ENCODE measurements around the gene DDIAS.
"Not testable (repeated sequence)": the region's sequence is repeated elsewhere in the genome, so short reads cannot be mapped to it uniquely, and the experiment has no call there.

The DDIAS gene

GRCh38 chr11:82927264-82927880 lies 25.8 kb downstream of the DDIAS start:
- Mint-ChIP-seq H3K9me3 (ENCODE audit: low read depth) (no peaks in the 10 kb centered on the region), H3K27me3 (no peaks in the 10 kb centered on the region), H3K4me1 (ENCODE audit: low read depth) (peaks cover 60% of the 10 kb centered on the region), H3K27ac (peak overlapping the region; percentile 28), H3K36me3 (peaks cover 17% of the 10 kb centered on the region), H3K4me3 (no peak overlapping the region)

DNA sequence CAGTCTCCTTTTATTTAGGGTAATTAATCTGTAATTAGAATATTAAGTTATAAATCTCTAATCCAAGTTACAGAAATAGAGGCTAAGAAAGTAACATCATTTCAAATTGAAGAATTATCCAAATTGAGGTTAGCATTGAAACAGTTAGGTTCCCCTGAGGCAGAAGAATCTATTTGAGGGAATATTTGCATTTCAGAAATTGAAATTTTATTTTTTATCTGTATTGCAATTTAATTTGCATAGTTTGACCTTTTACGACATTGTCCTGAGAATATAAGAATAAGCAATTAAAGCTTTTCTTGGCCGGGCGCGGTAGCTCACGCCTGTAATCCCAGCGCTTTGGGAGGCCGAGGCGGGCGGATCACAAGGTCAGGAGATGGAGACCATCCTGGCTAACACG lies 27.6 kb downstream of the DDIAS start:
- no peaks in the 10 kb centered on the region for H3K9me3 Mint-ChIP-seq (ENCODE audit: low read depth)
- H3K27me3 Mint-ChIP-seq: no peaks in the 10 kb centered on the region
- no peak overlapping the region for H3K27ac Mint-ChIP-seq
- no peak overlapping the region for H3K4me3 Mint-ChIP-seq
- H3K36me3 Mint-ChIP-seq: peaks cover 24% of the 10 kb centered on the region
- H3K4me1 Mint-ChIP-seq (ENCODE audit: low read depth): peaks cover 56% of the 10 kb centered on the region

DNA sequence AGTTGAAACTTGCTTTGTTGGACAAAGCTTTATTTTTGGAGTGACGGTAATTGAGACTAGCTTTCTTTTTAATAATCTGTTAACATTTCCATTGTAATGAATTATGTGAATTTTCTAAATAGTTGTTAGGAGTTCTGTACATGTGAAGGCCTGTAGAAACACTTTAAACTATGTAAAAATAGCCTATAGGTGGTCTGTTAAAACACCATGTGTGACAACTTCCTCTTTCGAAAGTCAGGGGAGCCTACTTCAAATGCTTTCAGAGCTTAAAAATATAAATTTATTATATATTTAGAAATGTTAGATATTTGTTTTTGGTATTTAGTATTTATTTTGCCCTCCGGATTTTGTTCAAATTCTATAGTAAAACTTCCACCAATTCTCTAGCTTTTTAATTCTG lies 28.7 kb downstream of the DDIAS start:
- Mint-ChIP-seq H3K36me3 (peaks cover 27% of the 10 kb centered on the region), H3K9me3 (ENCODE audit: low read depth) (no peaks in the 10 kb centered on the region), H3K27me3 (no peaks in the 10 kb centered on the region), H3K27ac (no peak overlapping the region), H3K4me3 (no peak overlapping the region), H3K4me1 (ENCODE audit: low read depth) (peaks cover 54% of the 10 kb centered on the region)

- peaks cover 54% of the 10 kb centered on the region for H3K4me1 Mint-ChIP-seq (ENCODE audit: low read depth)
- H3K27me3 Mint-ChIP-seq: no peaks in the 10 kb centered on the region
- H3K4me3 Mint-ChIP-seq: no peak overlapping the region
- no peaks in the 10 kb centered on the region for H3K9me3 Mint-ChIP-seq (ENCODE audit: low read depth)
- peaks cover 29% of the 10 kb centered on the region for H3K36me3 Mint-ChIP-seq
- H3K27ac Mint-ChIP-seq: no peak overlapping the region
These were observed 29.2 kb downstream of the DDIAS start for GRCh38 chr11:82930734-82931133.

- peaks cover 46% of the 10 kb centered on the region for H3K4me1 Mint-ChIP-seq (ENCODE audit: low read depth)
These were observed 31.0 kb downstream of the DDIAS start for GRCh38 chr11:82932564-82932963.

GRCh38 chr11:82936261-82936660 lies 34.7 kb downstream of the DDIAS start:
- Mint-ChIP-seq H3K27me3 (no peaks in the 10 kb centered on the region), H3K27ac (no peak overlapping the region), H3K4me3 (no peak overlapping the region), H3K36me3 (peaks cover 38% of the 10 kb centered on the region), H3K4me1 (ENCODE audit: low read depth) (peaks cover 27% of the 10 kb centered on the region), H3K9me3 (ENCODE audit: low read depth) (peaks cover 7% of the 10 kb centered on the region)

More at GRCh38 chr11:82932564-82932963, 31.0 kb downstream of the DDIAS start:
- peak overlapping the region; percentile 28 for H3K27ac Mint-ChIP-seq
- H3K9me3 Mint-ChIP-seq (ENCODE audit: low read depth): no peaks in the 10 kb centered on the region
- H3K36me3 Mint-ChIP-seq: peaks cover 33% of the 10 kb centered on the region
- no peak overlapping the region for H3K4me3 Mint-ChIP-seq
- H3K27me3 Mint-ChIP-seq: no peaks in the 10 kb centered on the region

DNA sequence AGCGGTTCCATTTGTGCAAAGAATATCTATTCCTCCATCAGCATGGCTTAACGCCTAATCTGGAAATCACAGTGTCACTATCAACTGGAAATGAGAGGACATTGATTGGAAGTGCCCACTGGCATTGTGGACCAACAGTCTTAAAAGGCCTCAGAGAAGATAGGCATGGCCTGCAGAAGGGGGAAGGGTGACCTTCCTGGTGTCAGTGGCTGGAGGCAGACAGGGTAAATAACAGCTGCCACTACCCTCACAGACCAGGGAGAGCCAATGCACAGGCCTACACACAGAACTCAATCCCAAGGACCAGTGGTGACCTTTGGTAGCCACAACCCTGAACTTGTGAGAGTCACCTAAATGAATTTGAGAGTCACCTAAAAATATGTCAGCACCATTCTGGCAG lies 36.0 kb downstream of the DDIAS start:
- H3K9me3 Mint-ChIP-seq (ENCODE audit: low read depth): peaks cover 13% of the 10 kb centered on the region
- H3K27me3 Mint-ChIP-seq: no peaks in the 10 kb centered on the region
- H3K27ac Mint-ChIP-seq: no peak overlapping the region
- H3K4me1 Mint-ChIP-seq (ENCODE audit: low read depth): peaks cover 19% of the 10 kb centered on the region
- peaks cover 38% of the 10 kb centered on the region for H3K36me3 Mint-ChIP-seq
- H3K4me3 Mint-ChIP-seq: no peak overlapping the region

DNA sequence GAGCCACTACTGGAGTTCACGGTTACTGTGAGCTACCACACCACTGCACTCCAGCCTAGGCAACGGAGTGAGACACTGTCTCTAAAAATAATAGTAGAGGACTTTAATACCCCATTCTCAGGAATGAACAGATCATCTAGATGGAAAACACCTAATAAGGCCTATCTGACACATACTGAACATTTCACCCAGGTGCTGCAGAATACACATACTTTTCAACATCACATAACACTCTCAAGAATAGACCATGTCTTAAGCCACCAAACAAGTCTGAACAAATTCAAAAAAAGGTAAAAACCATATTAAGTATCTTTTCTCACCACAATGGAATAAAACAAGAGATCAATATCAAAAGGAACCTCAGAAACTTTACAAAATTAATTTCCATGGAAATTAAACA lies 37.9 kb downstream of the DDIAS start:
- peaks cover 31% of the 10 kb centered on the region for H3K36me3 Mint-ChIP-seq
- no peaks in the 10 kb centered on the region for H3K27me3 Mint-ChIP-seq
- peaks cover 13% of the 10 kb centered on the region for H3K9me3 Mint-ChIP-seq (ENCODE audit: low read depth)
- no peak overlapping the region for H3K27ac Mint-ChIP-seq
- peaks cover 12% of the 10 kb centered on the region for H3K4me1 Mint-ChIP-seq (ENCODE audit: low read depth)
- H3K4me3 Mint-ChIP-seq: no peak overlapping the region

DNA sequence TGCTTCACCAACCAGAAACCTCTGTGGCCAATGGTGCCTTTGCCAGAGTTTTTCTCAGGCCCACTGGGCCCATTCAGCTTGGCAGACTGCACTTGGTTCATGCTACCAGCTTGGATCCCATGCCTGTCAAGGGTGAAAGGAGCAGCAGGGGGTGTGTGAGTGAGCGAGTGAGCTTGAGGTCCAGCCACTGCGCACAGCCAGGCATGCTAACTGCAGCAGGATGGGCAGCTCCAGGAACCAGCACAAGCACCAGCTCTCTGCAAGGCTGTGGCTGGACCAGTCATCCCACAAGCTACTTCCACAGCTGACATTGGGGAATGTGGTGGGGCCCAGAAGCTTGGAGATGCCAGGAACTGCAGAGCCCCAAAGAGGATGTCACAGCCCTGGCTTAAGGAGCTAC lies 40.8 kb downstream of the DDIAS start:
- H3K27ac Mint-ChIP-seq: no peak overlapping the region
- peaks cover 13% of the 10 kb centered on the region for H3K9me3 Mint-ChIP-seq (ENCODE audit: low read depth)
- peaks cover 23% of the 10 kb centered on the region for H3K36me3 Mint-ChIP-seq
- H3K4me1 Mint-ChIP-seq (ENCODE audit: low read depth): peaks cover 13% of the 10 kb centered on the region
- H3K4me3 Mint-ChIP-seq: no peak overlapping the region
- H3K27me3 Mint-ChIP-seq: no peaks in the 10 kb centered on the region

GRCh38 chr11:82943430-82943829 lies 41.9 kb downstream of the DDIAS start:
- H3K27me3 Mint-ChIP-seq, H3K27ac Mint-ChIP-seq, H3K4me3 Mint-ChIP-seq: not testable (repeated sequence)
- H3K4me1 Mint-ChIP-seq (ENCODE audit: low read depth): peaks cover 16% of the 10 kb centered on the region
- H3K36me3 Mint-ChIP-seq: peaks cover 23% of the 10 kb centered on the region
- H3K9me3 Mint-ChIP-seq (ENCODE audit: low read depth): peaks cover 13% of the 10 kb centered on the region

DNA sequence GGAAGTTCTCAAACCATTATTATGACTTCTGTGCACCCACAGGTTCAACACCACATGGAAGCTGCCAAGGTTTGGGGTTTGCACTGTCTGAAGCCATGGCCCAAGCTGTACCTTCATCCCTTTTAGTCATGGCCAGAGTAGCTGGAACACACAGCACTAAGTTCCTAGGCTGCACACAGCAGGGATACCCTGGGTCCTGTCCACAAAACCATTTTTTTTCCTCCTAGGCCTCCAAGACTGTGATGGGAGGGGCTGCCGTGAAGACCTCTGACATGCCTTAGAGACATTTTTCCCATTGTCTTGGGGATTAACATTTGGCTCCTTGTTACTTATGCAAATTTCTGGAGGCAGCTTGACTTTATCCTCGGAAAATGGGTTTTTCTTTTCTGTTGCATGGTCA lies 42.7 kb downstream of the DDIAS start:
- Mint-ChIP-seq H3K4me3 (no peak overlapping the region), H3K9me3 (ENCODE audit: low read depth) (peaks cover 19% of the 10 kb centered on the region), H3K4me1 (ENCODE audit: low read depth) (peaks cover 16% of the 10 kb centered on the region), H3K27me3 (no peaks in the 10 kb centered on the region), H3K27ac (no peak overlapping the region), H3K36me3 (peaks cover 24% of the 10 kb centered on the region)

DNA sequence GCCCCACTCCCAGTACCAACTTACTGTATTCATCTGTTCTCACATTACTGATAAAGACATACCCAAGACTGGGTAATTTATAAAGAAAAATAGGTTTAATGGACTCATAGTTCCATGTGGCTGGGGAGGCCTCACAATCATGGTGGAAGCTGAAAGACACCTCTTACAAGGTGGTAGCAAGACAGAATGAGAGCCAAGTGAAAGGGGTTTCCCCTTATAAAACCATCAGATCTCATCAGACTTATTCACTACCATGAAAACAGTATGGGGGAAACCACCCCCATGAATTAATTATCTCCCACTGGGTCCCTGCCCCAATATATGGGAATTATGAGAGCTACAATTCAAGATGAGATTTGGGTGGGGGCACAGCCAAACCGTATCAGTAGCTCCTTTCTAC lies 43.5 kb downstream of the DDIAS start:
- peaks cover 23% of the 10 kb centered on the region for H3K9me3 Mint-ChIP-seq (ENCODE audit: low read depth)
- peaks cover 13% of the 10 kb centered on the region for H3K4me1 Mint-ChIP-seq (ENCODE audit: low read depth)
- H3K27me3 Mint-ChIP-seq, H3K4me3 Mint-ChIP-seq: not testable (repeated sequence)
- peak overlapping the region; percentile 18 for H3K27ac Mint-ChIP-seq
- H3K36me3 Mint-ChIP-seq: peaks cover 27% of the 10 kb centered on the region

GRCh38 chr11:82945682-82946081 lies 44.1 kb downstream of the DDIAS start:
- H3K36me3 Mint-ChIP-seq: peaks cover 26% of the 10 kb centered on the region
- no peaks in the 10 kb centered on the region for H3K27me3 Mint-ChIP-seq
- H3K9me3 Mint-ChIP-seq (ENCODE audit: low read depth): peaks cover 22% of the 10 kb centered on the region
- H3K4me1 Mint-ChIP-seq (ENCODE audit: low read depth): peaks cover 11% of the 10 kb centered on the region
- no peak overlapping the region for H3K4me3 Mint-ChIP-seq
- no peak overlapping the region for H3K27ac Mint-ChIP-seq

- Mint-ChIP-seq H3K9me3 (ENCODE audit: low read depth) (peaks cover 22% of the 10 kb centered on the region), H3K4me3 (no peak overlapping the region), H3K27ac (no peak overlapping the region), H3K27me3 (no peaks in the 10 kb centered on the region), H3K36me3 (peaks cover 25% of the 10 kb centered on the region), H3K4me1 (ENCODE audit: low read depth) (peaks cover 6% of the 10 kb centered on the region)
These were observed 47.8 kb downstream of the DDIAS start for GRCh38 chr11:82949352-82949751.

GRCh38 chr11:82950502-82950901 lies 49.0 kb downstream of the DDIAS start:
- not testable (repeated sequence) for H3K4me3 Mint-ChIP-seq, H3K27me3 Mint-ChIP-seq, H3K27ac Mint-ChIP-seq
- peaks cover 12% of the 10 kb centered on the region for H3K4me1 Mint-ChIP-seq (ENCODE audit: low read depth)
- peaks cover 31% of the 10 kb centered on the region for H3K36me3 Mint-ChIP-seq
- H3K9me3 Mint-ChIP-seq (ENCODE audit: low read depth): peaks cover 29% of the 10 kb centered on the region

DNA sequence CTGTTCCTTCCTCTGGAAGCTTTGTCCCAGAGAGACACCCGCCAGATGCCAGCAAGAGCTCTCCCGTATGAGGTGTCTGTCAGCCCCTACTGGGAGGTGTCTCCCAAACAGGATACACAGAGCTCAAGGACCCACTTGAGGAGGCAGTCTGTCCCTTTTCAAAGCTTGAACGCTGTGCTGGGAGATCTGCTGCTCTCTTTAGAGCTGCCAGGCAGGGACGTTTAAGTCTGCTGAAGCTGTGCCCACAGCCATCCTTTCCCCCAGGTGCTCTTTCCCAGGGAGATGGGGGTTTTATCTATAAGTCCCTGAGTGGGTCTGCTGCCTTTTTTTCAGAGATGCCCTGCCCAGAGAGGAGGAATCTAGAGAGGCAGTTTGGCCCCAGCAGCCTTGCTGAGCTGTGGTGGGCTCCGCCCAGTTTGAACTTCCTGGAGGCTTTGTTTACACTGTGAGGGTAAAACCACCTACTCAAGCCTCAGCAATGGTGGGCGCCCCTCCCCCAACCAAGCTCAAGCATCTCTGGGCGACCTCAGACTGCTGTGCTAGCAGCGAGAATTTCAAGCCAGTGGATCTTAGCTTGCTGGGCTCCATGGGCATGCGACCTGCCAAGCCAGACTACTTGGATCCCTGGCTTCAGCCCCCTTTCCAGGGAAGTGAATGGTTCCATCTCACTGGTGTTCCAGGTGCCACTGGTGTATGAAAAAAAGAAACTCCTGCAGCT lies 54.4 kb downstream of the DDIAS start:
- peak overlapping the region; percentile 53 for H3K4me3 Mint-ChIP-seq
- H3K36me3 Mint-ChIP-seq: peaks cover 34% of the 10 kb centered on the region
- H3K27ac Mint-ChIP-seq: peak overlapping the region; percentile 54
- peaks cover 56% of the 10 kb centered on the region for H3K4me1 Mint-ChIP-seq (ENCODE audit: low read depth)
- not testable (repeated sequence) for H3K27me3 Mint-ChIP-seq
- peaks cover 19% of the 10 kb centered on the region for H3K9me3 Mint-ChIP-seq (ENCODE audit: low read depth)
